ENCODE data around the gene OR2L2.
"Not testable (repeated sequence)": the region's sequence is repeated elsewhere in the genome, so short reads cannot be mapped to it uniquely, and the experiment has no call there.

The OR2L2 gene

GRCh38 chr1:248029770-248030169 lies at the start of gene OR2L2:
TSS of gene OR2L2 (plus strand) at chr1:248030070. CDS start at chr1:248038268, 8,198 bp downstream.
- DNase-seq, result no peak

- DNase-seq, result no peak
Measured at GRCh38 chr1:247992986-247993385, 36.9 kb upstream of the OR2L2 start.

- DNase-seq, result no peak
Measured at GRCh38 chr1:247998811-247999210, 31.1 kb upstream of the OR2L2 start.

- no peak for DNase-seq
Measured at GRCh38 chr1:248000169-248000568, 29.7 kb upstream of the OR2L2 start.

GRCh38 chr1:248007778-248008177 lies 22.1 kb upstream of the OR2L2 start:
- no peak for DNase-seq

- no peak for DNase-seq
Measured at GRCh38 chr1:248009681-248010080, 20.2 kb upstream of the OR2L2 start.

GRCh38 chr1:248013229-248013710 lies 16.6 kb upstream of the OR2L2 start, which contains the start of gene OR2L5:
TSS of gene OR2L5 (plus strand) at chr1:248013660. CDS start at chr1:248021948, 8,288 bp downstream.
- no peak for DNase-seq

- DNase-seq, result no peak
Measured at GRCh38 chr1:248015803-248016202, 14.1 kb upstream of the OR2L2 start.

- DNase-seq, result no peak
Measured at GRCh38 chr1:248045209-248045608, 15.3 kb downstream of the OR2L2 start.

- DNase-seq, result no peak
Measured at GRCh38 chr1:248046536-248046935, 16.7 kb downstream of the OR2L2 start, which contains the start of gene OR2L3. TSS of gene OR2L3 (plus strand) at chr1:248046836. CDS start at chr1:248060682, 13,846 bp downstream.

- no peak for DNase-seq
Measured at GRCh38 chr1:248047008-248047407, 17.1 kb downstream of the OR2L2 start.

- no peak for DNase-seq
Measured at GRCh38 chr1:248054671-248055070, 24.8 kb downstream of the OR2L2 start.

GRCh38 chr1:248055261-248055660 lies 25.4 kb downstream of the OR2L2 start:
- no peak for DNase-seq

GRCh38 chr1:248065071-248065470 lies 35.2 kb downstream of the OR2L2 start:
- DNase-seq, result no peak

- DNase-seq, result no peak
Measured at GRCh38 chr1:248065604-248066003, 35.7 kb downstream of the OR2L2 start.

- not testable (repeated sequence) for DNase-seq
Measured at GRCh38 chr1:248083864-248084263, 54.0 kb downstream of the OR2L2 start.
